ENCODE measurements around the gene C16orf95. TPM values are rescaled to one million over a fixed set of nuclear protein-coding genes. Genes with fewer than 3 reads are reported as not detected.

Gene C16orf95
- total RNA-seq, 1 experiment from 2014 or later, result 6.0 TPM

DNA sequence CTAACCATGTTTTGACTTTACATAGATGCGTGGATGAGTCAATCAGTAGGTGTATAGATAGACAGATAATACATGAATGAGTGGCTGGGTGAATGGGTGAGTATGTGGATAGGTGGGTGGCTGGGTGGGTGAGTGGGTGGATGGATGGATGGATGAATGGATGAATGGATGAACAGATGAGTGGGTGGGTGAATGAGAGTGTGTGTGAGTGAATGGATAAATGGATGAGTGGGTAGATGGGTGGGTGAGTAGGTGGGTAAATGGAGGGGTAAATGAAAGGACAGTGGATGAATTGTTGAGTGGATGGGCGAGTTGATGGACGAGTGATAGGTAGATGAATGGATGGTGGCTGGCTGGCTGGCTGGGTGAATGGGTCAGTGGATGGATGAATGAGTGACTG is 23.2 kb downstream of the C16orf95 start:
- CTCF ChIA-PET, result no interaction called here
- in situ Hi-C loops (cut with HindIII; ENCODE audit: low pct_unique_long_range_greater_than_20kb, low sequenced_read_pairs) (no loop called here), intact Hi-C loops (cut with micrococcal nuclease; ENCODE audit: unreplicated experiment) (no loop called here)
- BruUV-seq (replicated peaks), result no TSS peak
- Histone ChIP-seq H3K27ac (ENCODE audit: low read length) (no peak overlapping the region), H3K9me3 (ENCODE audit: control insufficient read depth, insufficient read depth, low read depth, low read length) (no peaks in the 10 kb centered on the region), H3K36me3 (ENCODE audit: control insufficient read depth, insufficient read depth, low read length) (no peaks in the 10 kb centered on the region), H3K27me3 (ENCODE audit: control insufficient read depth, insufficient read depth, low read length) (no peaks in the 10 kb centered on the region), H3K4me1 (ENCODE audit: control insufficient read depth, insufficient read depth, low read length) (no peaks in the 10 kb centered on the region), H3K4me3 (ENCODE audit: low read depth in 2 of 2, low read length in 2 of 2) (no peak overlapping the region)
- TF ChIP-seq, protein P1, sequence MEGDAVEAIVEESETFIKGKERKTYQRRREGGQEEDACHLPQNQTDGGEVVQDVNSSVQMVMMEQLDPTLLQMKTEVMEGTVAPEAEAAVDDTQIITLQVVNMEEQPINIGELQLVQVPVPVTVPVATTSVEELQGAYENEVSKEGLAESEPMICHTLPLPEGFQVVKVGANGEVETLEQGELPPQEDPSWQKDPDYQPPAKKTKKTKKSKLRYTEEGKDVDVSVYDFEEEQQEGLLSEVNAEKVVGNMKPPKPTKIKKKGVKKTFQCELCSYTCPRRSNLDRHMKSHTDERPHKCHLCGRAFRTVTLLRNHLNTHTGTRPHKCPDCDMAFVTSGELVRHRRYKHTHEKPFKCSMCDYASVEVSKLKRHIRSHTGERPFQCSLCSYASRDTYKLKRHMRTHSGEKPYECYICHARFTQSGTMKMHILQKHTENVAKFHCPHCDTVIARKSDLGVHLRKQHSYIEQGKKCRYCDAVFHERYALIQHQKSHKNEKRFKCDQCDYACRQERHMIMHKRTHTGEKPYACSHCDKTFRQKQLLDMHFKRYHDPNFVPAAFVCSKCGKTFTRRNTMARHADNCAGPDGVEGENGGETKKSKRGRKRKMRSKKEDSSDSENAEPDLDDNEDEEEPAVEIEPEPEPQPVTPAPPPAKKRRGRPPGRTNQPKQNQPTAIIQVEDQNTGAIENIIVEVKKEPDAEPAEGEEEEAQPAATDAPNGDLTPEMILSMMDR (IDR thresholded peaks at IDR 0.05), result no peak
- TF ChIP-seq, protein P2, sequence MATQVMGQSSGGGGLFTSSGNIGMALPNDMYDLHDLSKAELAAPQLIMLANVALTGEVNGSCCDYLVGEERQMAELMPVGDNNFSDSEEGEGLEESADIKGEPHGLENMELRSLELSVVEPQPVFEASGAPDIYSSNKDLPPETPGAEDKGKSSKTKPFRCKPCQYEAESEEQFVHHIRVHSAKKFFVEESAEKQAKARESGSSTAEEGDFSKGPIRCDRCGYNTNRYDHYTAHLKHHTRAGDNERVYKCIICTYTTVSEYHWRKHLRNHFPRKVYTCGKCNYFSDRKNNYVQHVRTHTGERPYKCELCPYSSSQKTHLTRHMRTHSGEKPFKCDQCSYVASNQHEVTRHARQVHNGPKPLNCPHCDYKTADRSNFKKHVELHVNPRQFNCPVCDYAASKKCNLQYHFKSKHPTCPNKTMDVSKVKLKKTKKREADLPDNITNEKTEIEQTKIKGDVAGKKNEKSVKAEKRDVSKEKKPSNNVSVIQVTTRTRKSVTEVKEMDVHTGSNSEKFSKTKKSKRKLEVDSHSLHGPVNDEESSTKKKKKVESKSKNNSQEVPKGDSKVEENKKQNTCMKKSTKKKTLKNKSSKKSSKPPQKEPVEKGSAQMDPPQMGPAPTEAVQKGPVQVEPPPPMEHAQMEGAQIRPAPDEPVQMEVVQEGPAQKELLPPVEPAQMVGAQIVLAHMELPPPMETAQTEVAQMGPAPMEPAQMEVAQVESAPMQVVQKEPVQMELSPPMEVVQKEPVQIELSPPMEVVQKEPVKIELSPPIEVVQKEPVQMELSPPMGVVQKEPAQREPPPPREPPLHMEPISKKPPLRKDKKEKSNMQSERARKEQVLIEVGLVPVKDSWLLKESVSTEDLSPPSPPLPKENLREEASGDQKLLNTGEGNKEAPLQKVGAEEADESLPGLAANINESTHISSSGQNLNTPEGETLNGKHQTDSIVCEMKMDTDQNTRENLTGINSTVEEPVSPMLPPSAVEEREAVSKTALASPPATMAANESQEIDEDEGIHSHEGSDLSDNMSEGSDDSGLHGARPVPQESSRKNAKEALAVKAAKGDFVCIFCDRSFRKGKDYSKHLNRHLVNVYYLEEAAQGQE (IDR thresholded peaks at IDR 0.05; ENCODE audit: insufficient read depth in 1 of 2, low read depth in 2 of 2, low read length in 1 of 2), result no peak
- TF ChIP-seq POLR2AphosphoS5 (IDR thresholded peaks at IDR 0.05; ENCODE audit: low read depth, low read length) (no peak), SIN3A (IDR thresholded peaks at IDR 0.05; ENCODE audit: borderline replicate concordance, insufficient read depth, low read depth, low read length) (no peak), TCF7L2 (IDR thresholded peaks at IDR 0.05; ENCODE audit: low read depth, low read length) (no peak)
- POLR2A ChIA-PET, result no interaction called here
- DNase-seq (ENCODE audit: low read depth, low spot score), result no peak
- no peak for ATAC-seq

DNA sequence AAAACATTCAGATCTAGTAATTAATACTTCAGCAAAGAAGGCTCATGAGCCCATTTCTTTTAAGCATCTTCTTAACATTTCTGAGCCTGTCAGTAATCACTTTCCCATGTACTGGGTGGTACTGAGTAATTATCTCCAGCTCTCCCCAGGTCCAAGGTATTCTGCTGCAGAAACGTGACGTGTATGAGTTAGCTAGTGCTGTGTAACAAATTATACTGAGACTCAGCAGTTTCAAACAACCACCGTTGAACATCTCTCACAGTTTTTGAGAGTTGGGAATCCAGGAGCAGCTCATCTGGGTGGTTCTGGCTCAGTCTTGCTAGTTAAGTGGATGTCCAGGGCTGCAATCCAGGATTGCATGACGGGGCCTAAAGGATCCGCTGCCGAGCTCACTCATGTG is 25.2 kb downstream of the C16orf95 start:
- Histone ChIP-seq H3K4me1 (ENCODE audit: control insufficient read depth, insufficient read depth, low read length) (no peaks in the 10 kb centered on the region), H3K36me3 (ENCODE audit: control insufficient read depth, insufficient read depth, low read length) (no peaks in the 10 kb centered on the region), H3K4me3 (ENCODE audit: low read depth in 2 of 2, low read length in 2 of 2) (no peak overlapping the region), H3K27ac (ENCODE audit: low read length) (no peak overlapping the region), H3K27me3 (ENCODE audit: control insufficient read depth, insufficient read depth, low read length) (no peaks in the 10 kb centered on the region), H3K9me3 (ENCODE audit: control insufficient read depth, insufficient read depth, low read depth, low read length) (no peaks in the 10 kb centered on the region)
- no TSS peak for BruUV-seq (replicated peaks)
- TF ChIP-seq, protein P2 (IDR thresholded peaks at IDR 0.05; ENCODE audit: insufficient read depth in 1 of 2, low read depth in 2 of 2, low read length in 1 of 2), result no peak
- TF ChIP-seq POLR2AphosphoS5 (IDR thresholded peaks at IDR 0.05; ENCODE audit: low read depth, low read length) (no peak), TCF7L2 (IDR thresholded peaks at IDR 0.05; ENCODE audit: low read depth, low read length) (no peak), SIN3A (IDR thresholded peaks at IDR 0.05; ENCODE audit: borderline replicate concordance, insufficient read depth, low read depth, low read length) (no peak)
- TF ChIP-seq, protein P1 (IDR thresholded peaks at IDR 0.05), result no peak
- ATAC-seq (no peak), DNase-seq (ENCODE audit: low read depth, low spot score) (no peak)
- in situ Hi-C loops (cut with HindIII; ENCODE audit: low pct_unique_long_range_greater_than_20kb, low sequenced_read_pairs) (no loop called here), intact Hi-C loops (cut with micrococcal nuclease; ENCODE audit: unreplicated experiment) (no loop called here)
- CTCF ChIA-PET, result no interaction called here
- POLR2A ChIA-PET, result no interaction called here
